Measurements from ENCODE around the gene TBC1D30.

TBC1D30 gene

DNA sequence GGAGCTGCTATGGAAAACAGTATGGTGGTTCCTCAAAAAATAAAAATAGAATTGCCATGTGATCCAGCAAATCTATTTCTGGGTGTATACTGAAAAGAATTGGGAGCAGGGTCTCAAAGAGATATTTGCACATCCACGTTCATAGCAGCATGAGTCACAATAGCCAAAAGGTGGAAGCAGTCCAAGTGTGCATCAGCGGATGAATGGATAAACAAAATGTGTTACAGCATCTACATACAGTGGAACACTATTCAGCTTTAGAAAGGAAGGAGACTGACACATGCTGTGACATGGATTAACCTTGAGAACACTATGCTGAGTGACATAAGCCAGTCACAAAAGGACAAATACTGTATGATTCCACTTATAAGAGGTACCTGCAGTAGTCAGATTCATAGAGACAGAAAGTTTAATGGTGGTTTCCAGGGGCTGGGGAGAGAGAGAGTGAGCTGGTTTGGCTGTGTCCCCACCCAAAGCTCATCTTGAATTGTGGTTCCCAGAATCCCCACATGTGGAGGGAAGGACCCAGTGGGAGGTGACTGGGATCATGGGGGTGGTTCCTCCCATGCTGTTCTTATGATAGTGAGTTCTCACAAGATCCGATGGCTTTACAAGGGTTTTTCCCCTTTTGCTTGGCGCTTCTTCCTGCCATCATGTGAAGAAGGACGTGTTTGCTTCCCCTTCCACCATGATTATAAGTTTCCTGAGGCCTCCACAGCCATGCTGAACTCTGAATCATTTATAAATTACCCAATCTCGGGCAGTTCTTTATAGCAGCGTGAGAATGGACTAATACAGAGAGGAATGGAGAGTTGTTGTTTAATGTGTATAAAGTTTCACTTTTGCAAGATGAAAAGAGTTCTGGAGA lies 17.6 kb upstream of the TBC1D30 start:
- no peak for DNase-seq (ENCODE audit: low read depth)
- H3K4me3 ChIP-seq (ENCODE audit: low read depth, low read length), result no peak overlapping the region
- TF ChIP-seq, protein P1, sequence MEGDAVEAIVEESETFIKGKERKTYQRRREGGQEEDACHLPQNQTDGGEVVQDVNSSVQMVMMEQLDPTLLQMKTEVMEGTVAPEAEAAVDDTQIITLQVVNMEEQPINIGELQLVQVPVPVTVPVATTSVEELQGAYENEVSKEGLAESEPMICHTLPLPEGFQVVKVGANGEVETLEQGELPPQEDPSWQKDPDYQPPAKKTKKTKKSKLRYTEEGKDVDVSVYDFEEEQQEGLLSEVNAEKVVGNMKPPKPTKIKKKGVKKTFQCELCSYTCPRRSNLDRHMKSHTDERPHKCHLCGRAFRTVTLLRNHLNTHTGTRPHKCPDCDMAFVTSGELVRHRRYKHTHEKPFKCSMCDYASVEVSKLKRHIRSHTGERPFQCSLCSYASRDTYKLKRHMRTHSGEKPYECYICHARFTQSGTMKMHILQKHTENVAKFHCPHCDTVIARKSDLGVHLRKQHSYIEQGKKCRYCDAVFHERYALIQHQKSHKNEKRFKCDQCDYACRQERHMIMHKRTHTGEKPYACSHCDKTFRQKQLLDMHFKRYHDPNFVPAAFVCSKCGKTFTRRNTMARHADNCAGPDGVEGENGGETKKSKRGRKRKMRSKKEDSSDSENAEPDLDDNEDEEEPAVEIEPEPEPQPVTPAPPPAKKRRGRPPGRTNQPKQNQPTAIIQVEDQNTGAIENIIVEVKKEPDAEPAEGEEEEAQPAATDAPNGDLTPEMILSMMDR (IDR thresholded peaks at IDR 0.05; ENCODE audit: low read depth, low read length, missing control alignments), result no peak

DNA sequence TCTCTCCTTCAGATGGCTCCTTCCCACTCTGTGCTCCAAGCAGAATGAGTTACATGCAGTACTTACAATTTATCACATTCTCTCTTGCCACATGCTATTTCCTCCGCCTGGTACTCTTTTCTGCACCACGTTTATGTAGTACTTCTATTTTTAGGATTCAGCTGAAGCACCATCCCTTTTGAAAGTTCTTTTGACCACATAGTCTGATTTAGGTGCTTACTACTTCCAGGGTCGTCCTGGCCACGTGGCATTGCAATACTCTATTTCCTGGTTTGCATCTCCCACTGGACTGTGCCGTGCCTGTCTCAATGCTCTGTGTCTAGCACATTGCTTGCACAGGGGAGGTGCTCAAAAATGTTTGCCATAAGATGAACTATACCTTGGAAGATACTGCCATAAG lies 16.3 kb upstream of the TBC1D30 start:
- H3K4me3 ChIP-seq (ENCODE audit: low read depth, low read length), result no peak overlapping the region
- TF ChIP-seq, protein P1 (IDR thresholded peaks at IDR 0.05; ENCODE audit: low read depth, low read length, missing control alignments), result no peak
- no peak for DNase-seq (ENCODE audit: low read depth)

DNA sequence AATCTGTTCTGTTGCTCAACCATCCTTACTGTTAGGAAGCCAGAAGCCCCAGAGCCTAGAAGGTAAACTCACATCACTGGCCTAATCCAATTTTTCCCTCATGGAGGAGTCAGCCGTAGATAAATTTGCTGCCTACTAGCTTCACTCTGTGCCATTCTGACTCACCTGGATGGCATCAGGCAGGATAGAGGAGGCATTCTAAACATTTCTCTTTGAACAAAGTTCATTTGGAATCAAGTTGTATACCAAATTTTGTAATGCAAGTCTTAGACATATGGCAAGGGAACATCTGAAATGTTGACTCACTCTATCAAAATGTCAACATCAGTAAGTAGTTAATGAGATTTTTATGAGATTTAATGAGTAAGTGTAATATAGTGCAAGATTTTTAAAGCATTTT lies 13.6 kb upstream of the TBC1D30 start:
- DNase-seq (ENCODE audit: low read depth), result no peak
- TF ChIP-seq, protein P1 (IDR thresholded peaks at IDR 0.05; ENCODE audit: low read depth, low read length, missing control alignments), result no peak
- no peak overlapping the region for H3K4me3 ChIP-seq (ENCODE audit: low read depth, low read length)

DNA sequence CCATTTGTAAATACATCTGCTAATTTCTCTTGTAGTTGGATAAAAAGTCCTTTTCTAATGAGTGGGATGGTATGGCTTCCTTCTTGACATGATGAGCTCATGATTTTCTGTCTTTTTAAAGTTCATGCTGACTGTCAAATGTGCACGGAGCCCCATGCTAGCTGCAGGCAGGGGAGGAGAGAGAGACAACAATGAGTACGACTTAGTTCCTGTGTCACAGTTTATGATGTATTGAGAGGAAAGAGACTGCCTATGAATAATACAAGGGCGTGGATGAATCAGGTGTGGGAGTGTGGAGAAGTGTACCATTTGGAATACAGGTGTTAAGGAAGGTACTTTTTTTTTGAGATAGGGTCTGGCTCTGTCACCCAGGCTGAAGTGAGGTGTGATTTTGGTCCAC lies 10.7 kb upstream of the TBC1D30 start:
- TF ChIP-seq, protein P1 (IDR thresholded peaks at IDR 0.05; ENCODE audit: low read depth, low read length, missing control alignments), result no peak
- no peak overlapping the region for H3K4me3 ChIP-seq (ENCODE audit: low read depth, low read length)
- no peak for DNase-seq (ENCODE audit: low read depth)

DNA sequence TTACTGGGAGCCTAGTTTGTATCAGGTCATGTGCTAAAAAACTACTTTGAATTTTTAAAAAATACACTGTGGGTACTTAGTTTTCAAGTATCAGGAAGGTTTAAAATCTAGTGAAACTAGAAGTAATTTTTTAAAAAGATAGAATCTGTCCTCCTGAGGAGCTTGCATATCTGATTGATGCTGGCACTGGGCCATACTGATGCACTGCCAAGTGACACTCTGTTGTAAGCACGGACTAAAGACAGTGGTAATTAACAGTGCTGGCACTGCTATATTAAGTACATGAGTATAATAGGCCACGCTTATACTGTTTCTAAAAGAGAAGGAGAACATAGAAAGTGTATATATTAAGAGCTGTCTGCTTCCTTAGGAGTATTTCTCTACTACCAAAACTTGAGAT lies 10.0 kb upstream of the TBC1D30 start:
- no peak overlapping the region for H3K4me3 ChIP-seq (ENCODE audit: low read depth, low read length)
- TF ChIP-seq, protein P1 (IDR thresholded peaks at IDR 0.05; ENCODE audit: low read depth, low read length, missing control alignments), result no peak
- no peak for DNase-seq (ENCODE audit: low read depth)

DNA sequence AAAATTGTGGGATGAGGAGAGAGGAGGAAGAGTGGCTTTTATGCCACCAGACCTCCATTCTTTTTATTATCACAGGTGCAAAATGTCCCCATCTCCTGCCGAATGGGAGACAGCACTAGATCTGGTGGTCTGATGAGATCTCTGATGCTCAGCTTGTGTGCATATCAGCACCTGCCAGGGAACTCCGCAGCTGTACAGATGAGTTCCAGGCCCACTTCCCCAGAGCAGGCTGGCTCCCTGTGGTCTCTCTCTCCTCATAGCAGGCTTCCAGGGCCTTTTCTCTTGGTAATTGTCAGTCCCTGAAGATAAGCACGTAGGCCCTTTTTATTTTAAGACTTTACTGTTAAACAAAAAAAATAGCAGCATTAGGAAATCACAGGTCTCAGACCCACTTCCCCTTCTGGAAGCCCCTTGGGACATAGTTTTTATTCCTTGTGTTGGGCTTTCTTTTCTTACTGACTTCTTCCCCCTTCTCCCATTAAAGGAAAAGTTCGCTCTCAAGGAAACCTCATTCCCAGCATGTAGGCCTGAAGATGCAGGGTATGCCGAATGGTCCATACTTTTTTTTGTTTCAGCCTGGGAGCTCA lies 4.5 kb upstream of the TBC1D30 start:
- no peak overlapping the region for H3K4me3 ChIP-seq (ENCODE audit: low read depth, low read length)
- DNase-seq (ENCODE audit: low read depth), result no peak
- TF ChIP-seq, protein P1 (IDR thresholded peaks at IDR 0.05; ENCODE audit: low read depth, low read length, missing control alignments), result no peak

Measured in GM12864 (cell line).